Upper lobe of left lung (tissue), 4 donors: ENCODE results near the gene TMEM164.

ENCODE experiments used
- CTCF ChIP-seq, 6 experiments: fragments of 450-650 bp in 4 of 6; fragments of 200-600 bp in 2 of 6; sonication (generic) in 2 of 6; IDR thresholded peaks; one replicate each; pipeline ENCODE4 v1.5.1; 2016 to 2019; ENCODE audit warnings: antibody characterized with exemption in 6 of 6
- EP300 ChIP-seq, 4 donors: sonication (generic); formaldehyde crosslinking; IDR thresholded peaks; one replicate each; pipeline ENCODE4 v1.5.1; 2017; ENCODE audit warnings: antibody characterized with exemption in 4 of 4, control low read depth in 2 of 4
- POLR2A ChIP-seq, 4 donors: fragments of 450-650 bp; IDR thresholded peaks; one replicate each; pipeline ENCODE4 v1.5.1; 2016 to 2017; ENCODE audit warnings: antibody characterized with exemption in 4 of 4, mild to moderate bottlenecking in 2 of 4
- POLR2AphosphoS5 ChIP-seq, 2 donors: sonication (generic); formaldehyde crosslinking; IDR thresholded peaks; one replicate each; pipeline ENCODE4 v1.5.1; 2017; ENCODE audit warnings: antibody characterized with exemption in 2 of 2

DNA sequence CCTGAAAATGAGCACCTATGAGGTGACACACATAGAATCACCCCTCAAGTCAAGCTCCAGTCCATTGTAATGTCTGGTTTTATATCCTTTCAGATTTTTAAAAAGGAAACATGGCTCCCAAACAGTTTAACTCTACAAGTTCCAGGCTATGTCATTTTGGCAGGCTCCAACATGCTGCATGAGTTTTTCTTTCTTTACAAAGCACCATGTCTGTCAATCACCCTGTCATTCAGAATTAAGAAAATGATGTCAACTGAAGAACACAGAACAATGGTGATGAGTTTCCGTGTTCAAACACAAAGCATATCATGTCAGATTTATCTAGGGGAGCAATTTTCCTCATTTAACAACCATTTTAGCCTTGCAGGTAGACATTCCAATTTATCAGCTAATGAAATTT is 208.4 kb downstream of the TMEM164 start:
- no peak for TF ChIP-seq CTCF (IDR thresholded peaks at IDR 0.05)
- no peak for TF ChIP-seq EP300 (IDR thresholded peaks at IDR 0.05)
- TF ChIP-seq POLR2A (IDR thresholded peaks at IDR 0.05), result no peak
- TF ChIP-seq POLR2AphosphoS5 (IDR thresholded peaks at IDR 0.05), result no peak
